GM20431 (cell line): Measurements from ENCODE around the gene CAND1.
"Not testable (repeated sequence)": the region's sequence is repeated elsewhere in the genome, so short reads cannot be mapped to it uniquely, and the experiment has no call there.

Experiments used
- in situ Hi-C: fragments of 300-500 bp; cut with MseI, MboI; formaldehyde crosslinking; loops from one replicate; pipeline ENCODE4 v1.15.0; 2020; ENCODE audit warnings: low sequenced_read_pairs; ENCODE audit not compliant: unreplicated experiment

The CAND1 gene

DNA sequence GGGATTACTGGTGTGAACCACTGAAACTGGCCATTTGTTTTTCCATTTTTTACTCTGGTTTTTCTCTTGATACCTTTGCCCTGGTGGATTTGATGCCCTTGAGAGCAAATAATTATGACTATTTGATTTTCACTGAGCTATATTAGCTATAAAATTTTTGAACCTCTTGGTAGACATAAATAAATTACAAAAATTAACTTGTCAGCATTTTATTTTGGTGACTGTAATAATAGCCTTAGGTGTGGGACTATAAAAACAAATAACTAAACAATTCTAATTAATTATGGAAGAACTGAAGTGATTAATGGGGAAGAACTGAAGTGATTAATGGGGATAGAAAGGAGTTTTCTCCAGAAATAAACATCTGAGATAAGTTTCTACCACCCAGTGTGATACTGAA lies 62.7 kb downstream of the CAND1 start:
- in situ Hi-C loops, result no loop called here

DNA sequence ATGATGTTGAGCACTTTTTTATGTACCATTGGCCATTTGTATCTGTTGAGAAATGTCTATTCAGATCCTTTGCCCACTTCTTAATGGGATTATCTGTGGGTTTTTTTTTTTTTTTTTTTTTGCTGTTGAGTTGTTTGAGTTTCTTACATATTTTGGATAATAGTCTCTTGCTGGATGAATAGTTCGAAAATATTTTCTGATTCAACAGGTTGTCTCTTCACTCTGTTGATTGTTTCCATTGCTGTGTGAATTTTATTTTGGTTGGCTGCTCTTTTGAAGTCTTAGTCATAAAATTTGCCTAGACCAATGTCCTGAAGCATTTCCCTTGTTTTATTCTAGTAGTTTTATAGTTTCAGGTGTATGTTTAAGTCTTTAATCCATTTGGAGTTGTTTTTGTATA lies 64.5 kb downstream of the CAND1 start:
- in situ Hi-C loops, result no loop called here

GRCh38 chr12:67338426-67338825 lies 69.3 kb downstream of the CAND1 start:
- in situ Hi-C loops, result no loop called here

DNA sequence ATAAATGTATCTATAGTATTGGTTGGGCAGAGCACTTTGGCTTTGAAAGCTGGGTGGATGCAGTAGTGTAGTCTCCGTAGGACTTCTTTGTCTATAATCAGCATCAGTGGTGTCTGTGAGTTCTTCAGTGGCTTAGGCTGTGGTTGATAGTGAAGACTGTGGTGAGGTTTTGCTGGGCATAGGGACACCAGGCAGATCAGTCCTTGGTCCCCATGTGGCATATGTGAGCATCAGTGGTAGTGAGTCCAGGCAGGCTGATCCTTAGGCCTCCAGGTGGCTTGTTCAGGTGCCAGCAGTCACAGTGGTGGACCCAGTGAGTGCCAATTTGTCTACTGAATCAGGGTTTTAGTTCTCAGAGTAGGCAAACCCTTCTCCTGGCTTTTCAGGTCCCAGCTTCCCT lies 70.4 kb downstream of the CAND1 start:
- in situ Hi-C loops, result no loop called here

DNA sequence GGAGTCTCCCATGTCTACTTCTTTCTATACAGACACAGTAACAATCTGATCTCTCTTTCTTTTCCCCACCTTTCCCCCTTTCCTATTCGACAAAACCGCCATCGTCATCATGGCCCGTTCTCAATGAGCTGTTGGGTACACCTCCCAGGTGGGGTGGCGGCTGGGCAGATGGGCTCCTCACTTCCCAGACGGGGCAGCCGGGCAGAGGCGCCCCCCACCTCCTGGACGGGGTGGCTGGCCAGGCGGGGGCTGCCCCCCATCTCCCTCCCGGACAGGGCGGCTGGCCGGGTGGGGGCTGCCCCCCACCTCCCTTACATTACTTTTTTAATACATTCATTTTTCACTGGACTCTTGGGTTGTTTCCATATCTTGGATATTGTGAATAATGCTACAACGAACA lies 71.9 kb downstream of the CAND1 start:
- in situ Hi-C loops, result not testable (repeated sequence)

- in situ Hi-C loops, result no loop called here
These were observed 76.0 kb downstream of the CAND1 start for GRCh38 chr12:67344979-67345710.

GRCh38 chr12:67348683-67349082 lies 79.5 kb downstream of the CAND1 start:
- in situ Hi-C loops, result no loop called here

GRCh38 chr12:67352682-67353081 lies 83.5 kb downstream of the CAND1 start:
- in situ Hi-C loops, result loop anchor here (10.0 kb wide), 1 partner anchor 592 kb away; no protein-coding TSS in a partner anchor

DNA sequence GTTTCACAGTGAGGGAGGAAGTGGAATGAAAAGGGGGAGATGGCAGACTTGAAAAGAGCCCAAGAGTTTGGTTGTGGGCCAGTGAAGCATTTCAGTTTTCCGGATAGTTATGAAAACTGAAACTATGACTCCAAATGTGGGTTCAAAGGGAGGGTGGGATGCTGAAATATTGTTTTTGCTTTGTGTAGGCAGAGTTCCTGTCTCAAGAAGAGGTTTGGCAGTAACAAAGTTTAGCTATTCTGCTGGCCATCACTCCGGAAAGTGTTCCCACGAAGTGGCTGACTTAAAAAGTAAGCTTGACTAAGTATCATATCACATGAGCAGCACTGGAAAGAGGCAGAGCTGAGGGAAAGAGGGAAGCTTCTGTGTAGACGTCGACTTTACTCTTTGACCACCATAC lies 85.2 kb downstream of the CAND1 start:
- in situ Hi-C loops, result loop anchor here (10.0 kb wide), 1 partner anchor 590 kb away; no protein-coding TSS in a partner anchor

DNA sequence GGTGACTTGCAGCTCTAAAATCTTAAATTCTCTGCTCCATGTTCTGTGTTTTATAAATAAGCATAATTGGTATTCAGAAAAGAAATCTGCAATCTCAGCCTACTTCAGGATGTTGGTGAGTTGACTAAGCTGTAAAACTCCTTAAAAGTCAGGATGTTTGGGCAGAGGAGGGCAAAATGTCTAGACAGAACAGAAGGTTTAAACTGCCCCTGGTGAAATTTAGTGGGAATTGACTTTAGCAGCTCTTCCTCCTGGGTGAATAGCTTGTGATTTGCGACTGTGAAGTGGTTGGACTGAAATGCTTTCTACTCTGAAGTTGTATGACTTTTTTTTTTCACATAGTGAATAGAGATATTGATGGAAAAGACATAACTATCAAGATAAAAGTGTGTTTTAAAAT lies 85.8 kb downstream of the CAND1 start:
- in situ Hi-C loops, result loop anchor here (10.0 kb wide), 1 partner anchor 590 kb away; no protein-coding TSS in a partner anchor

DNA sequence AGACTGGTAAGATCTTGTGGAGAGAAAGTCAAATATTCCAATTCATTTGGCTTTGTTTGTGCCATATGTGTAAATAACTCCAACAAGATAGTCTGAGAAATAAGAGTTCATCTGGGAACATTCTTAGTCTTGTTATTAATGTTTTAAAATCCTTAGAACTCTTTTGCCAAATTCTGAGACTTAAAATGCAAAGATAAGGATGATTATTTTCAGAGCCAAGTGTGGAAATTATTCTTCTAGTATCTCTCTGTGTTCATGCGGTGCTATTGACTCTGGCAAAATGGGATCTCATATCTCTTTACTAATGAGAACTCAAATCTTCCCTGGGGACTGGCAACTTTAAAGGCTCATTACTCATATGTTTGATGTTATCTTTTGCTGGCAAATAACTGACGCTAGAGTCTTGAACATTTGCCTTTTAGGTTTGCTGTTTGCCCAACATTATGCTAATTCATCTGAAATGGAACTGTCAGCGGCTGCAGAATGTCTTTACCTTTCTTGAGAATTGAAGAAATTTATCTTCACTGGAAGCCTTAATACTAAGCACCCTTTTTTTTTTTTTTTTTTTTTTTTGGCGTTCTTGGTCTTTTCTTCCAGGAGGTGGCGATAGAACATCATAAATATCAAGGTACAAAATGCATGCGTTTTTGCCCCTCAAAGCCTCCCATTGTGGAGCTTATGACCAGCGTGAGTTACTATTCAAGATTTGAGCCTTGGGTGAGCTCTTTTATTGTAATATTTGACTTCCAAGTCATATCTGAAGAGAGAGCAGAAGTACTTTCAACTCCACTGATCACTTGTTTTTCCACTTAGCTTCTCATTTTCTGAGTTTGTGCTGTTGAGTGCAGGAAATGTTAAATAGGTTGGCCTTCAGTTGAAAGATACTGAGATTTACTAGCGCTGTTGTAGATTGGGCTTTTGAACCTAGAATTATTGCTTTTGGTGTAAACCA lies 86.5 kb downstream of the CAND1 start:
- in situ Hi-C loops, result loop anchor here (10.0 kb wide), 1 partner anchor 589 kb away; no protein-coding TSS in a partner anchor

DNA sequence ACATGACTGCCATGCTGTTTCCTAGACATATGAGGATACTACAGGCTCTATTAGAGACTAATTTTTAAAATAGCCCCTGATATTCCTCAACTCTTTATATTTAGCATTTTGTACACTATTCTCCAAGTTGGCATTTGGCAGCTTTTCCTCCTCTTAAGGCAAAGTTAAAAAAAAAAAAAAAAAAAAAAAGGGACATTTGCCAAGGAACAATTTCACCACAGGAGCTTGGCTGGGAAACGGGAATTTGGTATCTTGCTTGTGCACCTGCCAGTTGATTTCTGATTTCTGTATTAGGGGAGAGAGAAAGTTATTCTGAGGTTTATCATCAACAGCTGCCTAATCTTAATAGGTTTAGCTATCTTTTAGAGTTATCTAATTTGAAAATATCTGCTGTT lies 87.2 kb downstream of the CAND1 start:
- in situ Hi-C loops, result loop anchor here (10.0 kb wide), 1 partner anchor 588 kb away; no protein-coding TSS in a partner anchor

DNA sequence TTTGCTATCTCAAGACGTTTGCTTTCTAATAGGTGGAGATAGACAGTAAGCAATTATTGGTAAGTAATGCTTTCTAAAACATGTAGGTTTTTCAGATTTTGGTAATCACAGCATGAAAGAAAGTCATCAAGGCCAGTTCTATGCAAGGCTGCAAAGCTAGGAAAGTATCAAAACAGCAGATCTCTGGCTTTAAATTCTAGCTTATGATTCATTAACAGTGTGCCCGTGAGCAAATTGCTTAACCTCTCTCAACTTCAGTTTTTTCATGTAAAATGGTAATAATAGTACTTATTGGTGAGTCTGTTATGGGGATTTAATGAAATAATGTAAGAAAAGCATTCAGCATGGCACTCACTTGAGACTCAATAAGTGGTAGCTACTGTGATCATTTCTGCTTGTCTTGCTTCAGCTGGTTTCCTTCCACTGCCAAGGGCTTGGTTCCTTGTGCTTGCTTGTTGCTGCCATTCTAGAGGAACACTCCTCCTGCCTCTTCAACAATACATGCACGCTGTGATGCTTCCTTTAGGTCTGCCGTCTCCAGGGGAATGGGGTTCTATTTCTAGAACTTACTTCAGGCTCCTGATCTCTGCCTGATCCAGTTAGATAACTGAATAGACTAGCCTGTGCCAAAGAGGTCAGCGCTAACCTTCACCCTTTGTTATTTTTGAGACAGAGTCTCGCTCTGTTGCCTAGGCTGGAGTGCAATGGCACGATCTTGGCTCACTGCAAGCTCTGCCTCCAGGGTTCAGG lies 88.4 kb downstream of the CAND1 start:
- in situ Hi-C loops, result loop anchor here (10.0 kb wide), 1 partner anchor 587 kb away; no protein-coding TSS in a partner anchor

DNA sequence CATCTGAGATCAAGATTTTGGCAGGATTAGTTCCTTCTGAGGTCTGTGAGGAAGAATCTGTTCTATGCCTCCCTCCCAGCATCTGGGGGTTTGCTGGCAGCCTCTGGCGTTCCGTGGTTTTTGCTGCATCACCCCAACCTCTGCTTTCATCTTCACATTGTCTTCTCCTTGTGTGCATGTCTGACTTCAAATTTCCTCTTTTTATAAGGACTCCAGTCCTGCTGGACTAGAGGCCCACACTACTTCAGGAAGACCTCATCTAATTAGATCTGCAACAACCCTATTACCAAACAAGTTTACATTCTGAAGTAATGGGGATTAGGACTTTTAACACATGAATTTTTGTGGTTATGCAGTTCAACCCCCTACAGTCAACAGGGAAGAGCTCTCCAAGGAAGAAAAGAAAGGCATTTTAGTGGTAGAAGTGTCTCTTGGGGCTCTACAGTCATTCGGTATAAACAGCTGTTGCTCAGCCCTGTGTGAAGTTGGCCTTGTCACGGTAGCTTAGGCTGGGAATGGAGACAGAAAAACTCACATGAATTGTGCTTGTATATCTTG lies 89.7 kb downstream of the CAND1 start:
- in situ Hi-C loops, result loop anchor here (10.0 kb wide), 1 partner anchor 586 kb away; no protein-coding TSS in a partner anchor

- in situ Hi-C loops, result no loop called here
These were observed 93.4 kb downstream of the CAND1 start for GRCh38 chr12:67362526-67362925.

DNA sequence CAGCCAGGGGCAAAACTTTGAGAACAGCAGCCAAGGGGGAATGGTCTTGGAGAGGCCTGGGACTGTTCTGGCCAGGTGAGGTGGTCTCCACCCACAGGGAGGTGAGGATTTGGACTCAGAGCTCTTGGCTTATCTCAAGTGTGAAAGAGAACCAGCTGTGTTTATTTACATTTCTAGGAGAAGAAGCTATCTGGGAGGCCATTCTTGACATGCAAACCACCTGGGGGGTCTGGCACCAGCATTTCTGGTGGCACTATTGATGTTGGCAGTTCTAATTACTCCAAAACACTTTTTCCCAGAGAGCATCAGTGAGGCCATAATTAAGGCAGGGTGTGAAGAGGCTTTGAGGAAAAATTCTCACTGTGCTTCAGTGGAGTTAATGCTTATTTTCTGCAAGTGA lies 95.1 kb downstream of the CAND1 start:
- in situ Hi-C loops, result no loop called here

DNA sequence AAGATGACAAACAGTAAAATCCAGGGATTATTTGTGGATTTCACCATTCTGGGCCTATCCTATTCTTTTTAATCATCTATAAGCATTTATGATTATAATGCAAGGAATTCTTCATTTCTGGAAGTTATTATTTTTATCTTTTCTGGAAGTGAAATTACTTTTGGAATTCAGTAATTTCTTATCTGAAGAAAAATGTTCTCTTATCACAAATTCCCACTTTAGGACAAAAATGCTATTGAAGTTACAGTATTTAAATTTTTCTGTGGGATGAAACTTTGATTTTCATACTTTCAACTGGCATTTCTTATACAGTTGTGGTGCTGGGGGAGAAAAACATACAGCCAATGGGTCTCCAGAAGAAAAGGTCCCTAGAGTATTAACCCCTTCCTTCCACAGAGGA lies 96.0 kb downstream of the CAND1 start:
- in situ Hi-C loops, result no loop called here

DNA sequence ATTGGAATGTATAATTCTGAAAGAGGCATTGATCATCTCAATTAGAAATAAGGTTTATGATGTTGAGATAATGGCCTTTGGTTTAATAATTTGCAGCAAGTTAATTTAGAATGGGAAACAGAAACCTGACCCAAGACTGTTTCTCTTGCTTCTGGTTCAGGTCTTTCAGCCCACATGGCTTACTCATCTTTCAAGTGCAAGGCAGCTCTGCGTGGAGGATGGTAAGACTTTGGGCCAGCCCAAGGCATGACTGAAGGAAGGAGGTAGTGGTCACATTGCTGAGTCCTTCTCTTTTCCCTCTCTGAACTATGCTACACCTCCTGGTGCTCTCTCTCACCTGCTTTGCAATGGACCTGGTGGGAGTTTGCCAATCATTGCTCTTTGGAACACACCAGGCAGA lies 98.7 kb downstream of the CAND1 start:
- in situ Hi-C loops, result no loop called here
